Upper lobe of left lung (tissue), 4 donors: ENCODE data around the gene CFAP206.

Source experiments
- POLR2A ChIP-seq, 4 donors: fragments of 450-650 bp; IDR thresholded peaks; one replicate each; pipeline ENCODE4 v1.5.1; 2016 to 2017; ENCODE audit warnings: antibody characterized with exemption in 4 of 4, mild to moderate bottlenecking in 2 of 4
- POLR2AphosphoS5 ChIP-seq, 2 donors: sonication (generic); formaldehyde crosslinking; IDR thresholded peaks; one replicate each; pipeline ENCODE4 v1.5.1; 2017; ENCODE audit warnings: antibody characterized with exemption in 2 of 2
- TF ChIP-seq, protein P1 (sequence below), 6 experiments: fragments of 450-650 bp in 4 of 6; fragments of 200-600 bp in 2 of 6; sonication (generic) in 2 of 6; IDR thresholded peaks; one replicate each; pipeline ENCODE4 v1.5.1; 2016 to 2019; ENCODE audit warnings: antibody characterized with exemption in 6 of 6

- TF ChIP-seq, protein P1, sequence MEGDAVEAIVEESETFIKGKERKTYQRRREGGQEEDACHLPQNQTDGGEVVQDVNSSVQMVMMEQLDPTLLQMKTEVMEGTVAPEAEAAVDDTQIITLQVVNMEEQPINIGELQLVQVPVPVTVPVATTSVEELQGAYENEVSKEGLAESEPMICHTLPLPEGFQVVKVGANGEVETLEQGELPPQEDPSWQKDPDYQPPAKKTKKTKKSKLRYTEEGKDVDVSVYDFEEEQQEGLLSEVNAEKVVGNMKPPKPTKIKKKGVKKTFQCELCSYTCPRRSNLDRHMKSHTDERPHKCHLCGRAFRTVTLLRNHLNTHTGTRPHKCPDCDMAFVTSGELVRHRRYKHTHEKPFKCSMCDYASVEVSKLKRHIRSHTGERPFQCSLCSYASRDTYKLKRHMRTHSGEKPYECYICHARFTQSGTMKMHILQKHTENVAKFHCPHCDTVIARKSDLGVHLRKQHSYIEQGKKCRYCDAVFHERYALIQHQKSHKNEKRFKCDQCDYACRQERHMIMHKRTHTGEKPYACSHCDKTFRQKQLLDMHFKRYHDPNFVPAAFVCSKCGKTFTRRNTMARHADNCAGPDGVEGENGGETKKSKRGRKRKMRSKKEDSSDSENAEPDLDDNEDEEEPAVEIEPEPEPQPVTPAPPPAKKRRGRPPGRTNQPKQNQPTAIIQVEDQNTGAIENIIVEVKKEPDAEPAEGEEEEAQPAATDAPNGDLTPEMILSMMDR (IDR thresholded peaks at IDR 0.05) = no peak
- TF ChIP-seq POLR2A (IDR thresholded peaks at IDR 0.05) = no peak
- TF ChIP-seq POLR2AphosphoS5 (IDR thresholded peaks at IDR 0.05) = no peak
Observed at GRCh38 chr6:87366072-87366827, 41.5 kb upstream of the CFAP206 start.
